Measurements from ENCODE around the gene PHLDB3. TPM values are rescaled to one million over a fixed set of nuclear protein-coding genes. Genes with fewer than 3 reads are reported as not detected.

The PHLDB3 gene
- total RNA-seq, 1 donor from 2014 or later, result 23.4 TPM

DNA sequence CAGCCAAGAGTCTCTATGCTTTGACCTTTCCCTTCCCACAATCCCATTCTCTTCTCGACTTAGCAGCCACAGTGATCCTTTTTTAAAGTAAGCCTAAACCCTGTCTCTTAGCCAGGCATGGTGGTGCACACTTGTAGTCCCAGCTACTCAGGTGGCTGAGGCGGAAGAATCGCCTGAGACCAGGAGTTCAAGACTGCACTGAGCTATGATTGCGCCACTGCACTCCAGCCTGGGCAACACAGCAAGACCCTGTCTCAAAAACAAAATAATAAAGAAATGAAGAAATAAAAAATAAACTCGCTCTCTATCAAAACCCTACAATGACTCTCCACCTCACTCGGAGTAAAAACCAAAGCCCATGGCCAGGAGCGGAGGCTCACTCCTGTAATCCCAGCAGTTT, 75.2 kb downstream of the PHLDB3 start:
- Mint-ChIP-seq H3K27ac (no peak overlapping the region), H3K27me3 (no peaks in the 10 kb centered on the region), H3K36me3 (ENCODE audit: insufficient read depth) (no peaks in the 10 kb centered on the region), H3K4me3 (ENCODE audit: low read depth) (no peak overlapping the region), H3K9me3 (ENCODE audit: low read depth) (no peaks in the 10 kb centered on the region), H3K4me1 (ENCODE audit: low read depth) (peaks cover 2% of the 10 kb centered on the region)
- TF ChIP-seq, protein P1, sequence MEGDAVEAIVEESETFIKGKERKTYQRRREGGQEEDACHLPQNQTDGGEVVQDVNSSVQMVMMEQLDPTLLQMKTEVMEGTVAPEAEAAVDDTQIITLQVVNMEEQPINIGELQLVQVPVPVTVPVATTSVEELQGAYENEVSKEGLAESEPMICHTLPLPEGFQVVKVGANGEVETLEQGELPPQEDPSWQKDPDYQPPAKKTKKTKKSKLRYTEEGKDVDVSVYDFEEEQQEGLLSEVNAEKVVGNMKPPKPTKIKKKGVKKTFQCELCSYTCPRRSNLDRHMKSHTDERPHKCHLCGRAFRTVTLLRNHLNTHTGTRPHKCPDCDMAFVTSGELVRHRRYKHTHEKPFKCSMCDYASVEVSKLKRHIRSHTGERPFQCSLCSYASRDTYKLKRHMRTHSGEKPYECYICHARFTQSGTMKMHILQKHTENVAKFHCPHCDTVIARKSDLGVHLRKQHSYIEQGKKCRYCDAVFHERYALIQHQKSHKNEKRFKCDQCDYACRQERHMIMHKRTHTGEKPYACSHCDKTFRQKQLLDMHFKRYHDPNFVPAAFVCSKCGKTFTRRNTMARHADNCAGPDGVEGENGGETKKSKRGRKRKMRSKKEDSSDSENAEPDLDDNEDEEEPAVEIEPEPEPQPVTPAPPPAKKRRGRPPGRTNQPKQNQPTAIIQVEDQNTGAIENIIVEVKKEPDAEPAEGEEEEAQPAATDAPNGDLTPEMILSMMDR (IDR thresholded peaks at IDR 0.05; ENCODE audit: unreplicated experiment), result no peak
- DNase-seq (ENCODE audit: low spot score, unreplicated experiment), result no peak

DNA sequence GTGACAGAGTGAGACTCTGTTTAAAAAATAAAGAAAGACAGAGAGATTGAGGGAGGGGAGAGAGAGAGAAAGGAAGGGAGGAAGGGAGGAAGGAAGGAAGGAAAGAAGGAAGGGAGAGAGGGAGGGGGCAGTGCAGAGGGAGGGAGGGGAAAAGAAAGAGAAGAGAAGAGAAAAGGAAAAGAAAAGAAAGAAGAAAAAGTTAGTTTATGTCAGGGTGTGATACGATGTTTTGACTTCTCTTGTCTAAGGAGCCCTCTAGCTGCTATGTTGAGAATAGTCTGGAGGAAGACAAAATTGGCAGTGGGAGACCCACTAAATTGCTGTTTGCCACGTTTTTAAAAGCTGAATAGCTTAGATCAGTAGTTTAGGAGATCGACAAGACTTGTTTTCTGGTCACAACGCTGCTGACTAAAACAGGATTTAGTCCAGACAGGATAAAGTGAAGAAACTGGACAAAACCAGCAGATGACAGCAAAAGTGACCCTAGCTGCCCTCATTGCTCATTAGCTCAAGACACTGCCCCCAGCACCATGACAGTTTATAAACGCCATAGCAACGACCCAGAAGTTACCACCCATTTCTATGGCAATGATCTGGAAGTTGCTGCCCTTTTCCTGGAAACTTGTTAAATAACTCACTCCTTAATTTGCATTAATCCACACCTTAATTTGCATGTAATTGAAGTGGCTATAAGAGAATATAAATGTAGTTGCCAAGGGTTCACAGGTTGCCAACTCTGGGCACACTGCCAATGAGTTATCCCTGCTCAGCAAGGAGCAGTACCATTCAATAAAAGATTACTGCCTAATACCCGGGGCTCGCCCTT, 78.8 kb downstream of the PHLDB3 start:
- Mint-ChIP-seq H3K9me3 (ENCODE audit: low read depth) (no peaks in the 10 kb centered on the region), H3K4me3 (ENCODE audit: low read depth) (no peak overlapping the region), H3K36me3 (ENCODE audit: insufficient read depth) (no peaks in the 10 kb centered on the region), H3K27ac (no peak overlapping the region), H3K4me1 (ENCODE audit: low read depth) (peaks cover 2% of the 10 kb centered on the region), H3K27me3 (no peaks in the 10 kb centered on the region)
- DNase-seq (ENCODE audit: low spot score, unreplicated experiment), result no peak
- TF ChIP-seq, protein P1 (IDR thresholded peaks at IDR 0.05; ENCODE audit: unreplicated experiment), result peak; percentile 50

Other genes starting within 250 kb of the PHLDB3 start
- not detected in 2 replicates for gene PSG9, start 235.2 kb downstream of the PHLDB3 start, total RNA-seq
- gene CD177, start 151.1 kb downstream of the PHLDB3 start, total RNA-seq, result not detected in 2 replicates
- not detected in 2 replicates for gene TEX101, start 89.9 kb downstream of the PHLDB3 start, total RNA-seq
- gene LYPD3, start 39.1 kb downstream of the PHLDB3 start, total RNA-seq, result 0.47 and 0.60 TPM in 2 replicates
- gene ETHE1, start 22.5 kb upstream of the PHLDB3 start, total RNA-seq, result 24.4 and 28.0 TPM in 2 replicates
- 0.60 and 0.74 TPM in 2 replicates for gene ZNF575, start 28.4 kb upstream of the PHLDB3 start, total RNA-seq
- 69.8 and 70.7 TPM in 2 replicates for gene XRCC1, start 70.8 kb upstream of the PHLDB3 start, total RNA-seq
- 6.3 and 7.7 TPM in 2 replicates for gene PINLYP, start 71.1 kb upstream of the PHLDB3 start, total RNA-seq
- gene IRGQ, start 91.4 kb upstream of the PHLDB3 start, total RNA-seq, result 57.6 and 63.6 TPM in 2 replicates
- 15.4 and 15.5 TPM in 2 replicates for gene ZNF576, start 91.8 kb upstream of the PHLDB3 start, total RNA-seq
- gene SRRM5, start 107.3 kb upstream of the PHLDB3 start, total RNA-seq, result 0.64 and 0.79 TPM in 2 replicates
- 87.5 and 88.9 TPM in 2 replicates for gene ZNF428, start 114.9 kb upstream of the PHLDB3 start, total RNA-seq
- gene CADM4, start 135.1 kb upstream of the PHLDB3 start, total RNA-seq, result 60.9 and 71.6 TPM in 2 replicates
- 10.5 and 12.5 TPM in 2 replicates for gene PLAUR, start 165.4 kb upstream of the PHLDB3 start, total RNA-seq
- not detected in 2 replicates for gene IRGC, start 211.3 kb upstream of the PHLDB3 start, total RNA-seq

All from progenitor cell of endocrine pancreas (in vitro differentiated cells).